ENCODE data around the gene GPR87. TPM values are rescaled to one million over a fixed set of nuclear protein-coding genes. Genes with fewer than 3 reads are reported as not detected.

Gene GPR87
- total and polyA plus RNA-seq, 9 of the 15 experiments (the other 6 are each of a cell fraction or from before 2014, with no cell fraction given), result not detected

GRCh38 chr3:151321526-151321925 is 4.9 kb upstream of the GPR87 start:
- in situ Hi-C loops (cut with MboI), result no loop called here
- Histone ChIP-seq H3K27me3 (ENCODE audit: control insufficient read depth in 2 of 2, insufficient read depth in 2 of 2, low read length in 2 of 2) (peaks cover 2 to 8% of the 10 kb centered on the region in 2 experiments; a peak in 2 of 5 replicates), H3K9me1 (ENCODE audit: control insufficient read depth, insufficient read depth, low read length) (no peaks in the 10 kb centered on the region), H3K4me2 (ENCODE audit: insufficient read depth, low read length) (no peak overlapping the region), H3K4me3 (no peak overlapping the region), H3K9me3 (replicated peaks; ENCODE audit: control insufficient read depth, insufficient read depth, low read depth, low read length) (no peaks in the 10 kb centered on the region), H3K27ac (ENCODE audit: extremely low read depth, low read depth, low read length) (no peak overlapping the region), H3K36me3 (ENCODE audit: control insufficient read depth, insufficient read depth, low read length) (no peaks in the 10 kb centered on the region), H3K79me2 (ENCODE audit: control insufficient read depth, insufficient read depth, low read length) (no peaks in the 10 kb centered on the region), H2AFZ (ENCODE audit: low read depth, low read length) (no peak overlapping the region), H3K9ac (ENCODE audit: insufficient read depth in 1 of 2, low read depth in 2 of 2, low read length in 2 of 2) (no peak overlapping the region), H3K4me1 (replicated peaks in 1 of 2; ENCODE audit: control insufficient read depth in 2 of 2, insufficient read depth in 2 of 2, low read length in 2 of 2) (no peaks in the 10 kb centered on the region), H4K20me1 (replicated peaks; ENCODE audit: control insufficient read depth, insufficient read depth, low read length) (no peaks in the 10 kb centered on the region)
- intact Hi-C loops (cut with micrococcal nuclease), result no loop called here
- WGBS (ENCODE audit: insufficient coverage, low coverage, missing lambda C conversion rate), result 0% methylated on average over 1 of the region's 1 CpG
- CTCF ChIA-PET (ENCODE audit: low intra/inter-chr PET ratio), result no interaction called here
- ATAC-seq, result no peak
- POLR2A ChIA-PET, result no interaction called here
- no TSS peak for BruUV-seq (replicated peaks)
- TF ChIP-seq GABPB2 (CRISPR knock-in tag; conservative IDR thresholded peaks at IDR 0.05), result no peak
- TF ChIP-seq MXI1 (IDR thresholded peaks at IDR 0.05; ENCODE audit: low read depth, low read length), result no peak
- no peak for TF ChIP-seq ZNF584 (CRISPR knock-in tag; IDR thresholded peaks at IDR 0.05; ENCODE audit: low read depth)
- TF ChIP-seq CUX1 (CRISPR knock-in tag; IDR thresholded peaks at IDR 0.05), result no peak
- no peak for TF ChIP-seq ZEB2 (IDR thresholded peaks at IDR 0.05)
- TF ChIP-seq ZNF280B (CRISPR knock-in tag; IDR thresholded peaks at IDR 0.05), result no peak
- TF ChIP-seq CC2D1A (IDR thresholded peaks at IDR 0.05), result no peak
- no peak for DNase-seq (ENCODE audit: extremely low read depth in 1 of 4, low spot score in 3 of 4)
- no peak for FAIRE-seq

Data from K562 (cell line).